Testis (tissue), 2 donors: ENCODE measurements around the gene USP35.

Source experiments
- CTCF ChIP-seq, 3 experiments: fragments of 450-650 bp in 2 of 3; fragments of 200-600 bp in 1 of 3; sonication (generic) in 1 of 3; IDR thresholded peaks; one replicate each; pipeline ENCODE4 v1.5.1; 2016 to 2019; ENCODE audit warnings: antibody characterized with exemption in 3 of 3, mild to moderate bottlenecking in 2 of 3, moderate library complexity in 1 of 3
- POLR2A ChIP-seq: fragments of 450-650 bp; IDR thresholded peaks from one replicate; pipeline ENCODE4 v1.6.1; 2017; ENCODE audit warnings: antibody characterized with exemption, mild to moderate bottlenecking, moderate library complexity

DNA sequence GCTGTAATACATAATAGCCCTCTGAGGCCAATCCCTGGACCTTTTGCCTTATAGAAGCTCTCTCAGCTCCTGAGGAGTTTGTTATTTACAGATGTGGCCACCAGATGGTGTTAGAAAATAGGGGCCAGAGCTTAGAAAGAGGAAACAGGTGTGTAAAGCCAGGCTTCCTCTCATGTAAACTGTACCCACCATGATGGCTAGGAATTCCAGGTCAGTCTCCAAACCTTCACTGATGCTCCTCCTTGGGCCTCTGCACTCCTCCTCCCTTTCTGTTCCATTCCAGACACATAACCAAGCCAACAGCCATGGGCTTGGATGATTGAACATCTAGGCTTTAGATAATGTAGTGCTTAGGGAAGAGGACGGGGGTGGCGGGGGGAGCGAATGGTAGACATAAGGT, 39.7 kb downstream of the USP35 start:
- TF ChIP-seq CTCF (IDR thresholded peaks at IDR 0.05) (peak in 2 of 3 experiments; percentile 49 to 60), POLR2A (no peak)
